CD4-positive, alpha-beta T cell treated with Interleukin-6 for 4 hours (primary cell): Measurements from ENCODE around the gene ARHGAP22.
"Not testable (repeated sequence)": the region's sequence is repeated elsewhere in the genome, so short reads cannot be mapped to it uniquely, and the experiment has no call there.

Experiments
- DNase-seq: peaks from one replicate; pipeline ENCODE4 v3.0.0-alpha.2; 2020; ENCODE audit warnings: mixed read lengths

Gene ARHGAP22

GRCh38 chr10:48446785-48447184 is 158.1 kb downstream of the ARHGAP22 start:
- DNase-seq: no peak

- DNase-seq: no peak
Measured at GRCh38 chr10:48445932-48446331, 158.9 kb downstream of the ARHGAP22 start.

GRCh38 chr10:48444861-48445841 is 159.7 kb downstream of the ARHGAP22 start:
- DNase-seq: no peak

- no peak for DNase-seq
Measured at GRCh38 chr10:48444266-48444665, 160.6 kb downstream of the ARHGAP22 start.

- no peak for DNase-seq
Measured at GRCh38 chr10:48442809-48443177, 162.1 kb downstream of the ARHGAP22 start.

GRCh38 chr10:48442090-48442808 is 162.6 kb downstream of the ARHGAP22 start:
- no peak for DNase-seq

GRCh38 chr10:48440771-48441170 is 164.1 kb downstream of the ARHGAP22 start:
- DNase-seq: no peak

- no peak for DNase-seq
Measured at GRCh38 chr10:48439581-48440041, 165.3 kb downstream of the ARHGAP22 start.

GRCh38 chr10:48439031-48439430 is 165.8 kb downstream of the ARHGAP22 start:
- DNase-seq: no peak

- DNase-seq: no peak
Measured at GRCh38 chr10:48437546-48437945, 167.3 kb downstream of the ARHGAP22 start.

GRCh38 chr10:48431871-48432270 is 173.0 kb downstream of the ARHGAP22 start:
- no peak for DNase-seq

- no peak for DNase-seq
Measured at GRCh38 chr10:48430402-48430993, 174.4 kb downstream of the ARHGAP22 start.

- no peak for DNase-seq
Measured at GRCh38 chr10:48429309-48429708, 175.6 kb downstream of the ARHGAP22 start.

- no peak for DNase-seq
Measured at GRCh38 chr10:48428896-48429295, 176.0 kb downstream of the ARHGAP22 start.

- no peak for DNase-seq
Measured at GRCh38 chr10:48423884-48424283, 181.0 kb downstream of the ARHGAP22 start.

GRCh38 chr10:48421862-48422261 is 183.0 kb downstream of the ARHGAP22 start:
- not testable (repeated sequence) for DNase-seq

GRCh38 chr10:48419714-48420113 is 185.2 kb downstream of the ARHGAP22 start:
- DNase-seq: no peak

- DNase-seq: no peak
Measured at GRCh38 chr10:48418189-48418788, 186.6 kb downstream of the ARHGAP22 start.

GRCh38 chr10:48417374-48417773 is 187.5 kb downstream of the ARHGAP22 start:
- no peak for DNase-seq

GRCh38 chr10:48416584-48417232 is 188.2 kb downstream of the ARHGAP22 start:
- DNase-seq: no peak

GRCh38 chr10:48414778-48415177 is 190.1 kb downstream of the ARHGAP22 start:
- no peak for DNase-seq

GRCh38 chr10:48414160-48414559 is 190.7 kb downstream of the ARHGAP22 start:
- no peak for DNase-seq
